GM12878 (cell line): ENCODE data around the gene HPS6. TPM values are rescaled to one million over a fixed set of nuclear protein-coding genes. Genes with fewer than 3 reads are reported as not detected.

ENCODE experiments used
- ATAC-seq: fragments of 200-7000 bp; cut with Tn5 transposase; 3 replicates; pipeline ENCODE4 v1.9.1; 2020; ENCODE audit warnings: mild to moderate bottlenecking, moderate library complexity
- BruUV-seq: library from RNA; stranded (reverse); fragments of 400-500 nt; replicated peaks from 2 replicates; lab custom pipeline; 2021; lab: Mats Ljungman, UMichigan
- CTCF ChIA-PET: fragments of 300-600 bp; sonication (Branson Sonifier 250); formaldehyde crosslinking; extraction: SDS; loops from one replicate; lab custom pipeline; 2021; ENCODE audit warnings: inconsistent platforms; lab: Yijun Ruan, JAX
- POLR2A ChIA-PET: fragments of 350-600 bp; formaldehyde crosslinking; extraction: SDS; loops from one replicate; lab custom pipeline; 2021; ENCODE audit warnings: inconsistent platforms; lab: Charles Lee
- RAD21 ChIA-PET: fragments of 300-600 bp; sonication (Branson Sonifier 250); formaldehyde crosslinking; loops from one replicate; lab custom pipeline; 2023; ENCODE audit warnings: antibody characterized with exemption; ENCODE audit not compliant: unreplicated experiment; lab: Charles Lee
- SMC1A ChIA-PET: fragments of 300-600 bp; sonication (Branson Sonifier 250); formaldehyde crosslinking; loops from one replicate; lab custom pipeline; 2023; ENCODE audit not compliant: unreplicated experiment, uncharacterized antibody; lab: Charles Lee
- DNase-seq: peaks from one replicate; pipeline ENCODE4 v3.0.0-alpha.2; 2011; ENCODE audit warnings: low read depth, low spot score
- FAIRE-seq: peaks from 3 replicates; lab custom pipeline; 2011; peaks lifted over from hg19 to GRCh38; lab: Jason Lieb, UNC
- H2AFZ ChIP-seq: 2 replicates; pipeline ENCODE4 v1.6.0; 2011; ENCODE audit warnings: low read depth, low read length, control low read depth; ENCODE audit not compliant: control insufficient read depth
- H3K27ac ChIP-seq: 2 replicates; pipeline ENCODE4 v1.5.1; 2011; ENCODE audit warnings: control low read depth; ENCODE audit not compliant: control insufficient read depth, insufficient read depth
- H3K27me3 ChIP-seq, 2 experiments: replicated peaks in 1 of 2; 2 replicates each; pipeline versions ENCODE4 v1.6.0 to v1.6.1; 2011; ENCODE audit warnings: low read length in 1 of 2; ENCODE audit not compliant: control insufficient read depth in 2 of 2, insufficient read depth in 2 of 2
- H3K36me3 ChIP-seq, 2 experiments: 2 replicates each; pipeline ENCODE4 v1.5.1; 2011; ENCODE audit warnings: low read length in 1 of 2; ENCODE audit not compliant: control insufficient read depth in 2 of 2, insufficient read depth in 2 of 2
- H3K4me1 ChIP-seq: 2 replicates; pipeline ENCODE4 v1.6.1; 2011; ENCODE audit warnings: mild to moderate bottlenecking, low read length, moderate library complexity, mixed read lengths; ENCODE audit not compliant: control insufficient read depth, insufficient read depth
- H3K4me2 ChIP-seq: 2 replicates; pipeline ENCODE4 v1.6.0; 2011; ENCODE audit warnings: control low read depth; ENCODE audit not compliant: control insufficient read depth, insufficient read depth
- H3K4me3 ChIP-seq: fragments of 200-600 bp; sonication (generic); 2 replicates; pipeline ENCODE4 v1.5.1; 2016
- H3K79me2 ChIP-seq: 2 replicates; pipeline ENCODE4 v1.6.0; 2011; ENCODE audit warnings: low read length; ENCODE audit not compliant: control insufficient read depth, insufficient read depth
- H3K9ac ChIP-seq: 2 replicates; pipeline ENCODE4 v1.8.0; 2011; ENCODE audit warnings: low read length, control low read depth, mixed read lengths; ENCODE audit not compliant: control insufficient read depth, insufficient read depth
- H3K9me3 ChIP-seq: replicated peaks from 3 replicates; pipeline ENCODE4 v1.5.1; 2011; ENCODE audit warnings: mild to moderate bottlenecking, low read length; ENCODE audit not compliant: control insufficient read depth, insufficient read depth
- H4K20me1 ChIP-seq: 2 replicates; pipeline ENCODE4 v1.6.0; 2011; ENCODE audit not compliant: control insufficient read depth, insufficient read depth
- ATF2 ChIP-seq: IDR thresholded peaks from 2 replicates; pipeline ENCODE4 v1.6.1; 2012; ENCODE audit warnings: low read length, inconsistent platforms
- CHD1 ChIP-seq: IDR thresholded peaks from 2 replicates; pipeline ENCODE4 v1.6.1; 2012; ENCODE audit warnings: low read depth, low read length, improper control_type of control experiment
- RB1 ChIP-seq: fragments of 450-650 bp; formaldehyde crosslinking; IDR thresholded peaks from 2 replicates; pipeline ENCODE4 v1.6.1; 2017; ENCODE audit warnings: mild to moderate bottlenecking, borderline replicate concordance
- ZBTB40 ChIP-seq: fragments of 450-650 bp; IDR thresholded peaks from 2 replicates; pipeline ENCODE4 v1.6.1; 2016; ENCODE audit warnings: mild to moderate bottlenecking, moderate library complexity, borderline replicate concordance
- WGBS: methylation state at CpG from one replicate; pipeline ENCODE4 v1.1.6; 2016; ENCODE audit warnings: low lambda C conversion rate; ENCODE audit not compliant: insufficient replicate concordance, insufficient coverage; ENCODE audit errors: missing lambda C conversion rate; 5-methylcytosine and 5-hydroxymethylcytosine counted together
- in situ Hi-C: fragments of 300-500 bp; cut with MboI; formaldehyde crosslinking; loops from 9 replicates; pipeline ENCODE4 v1.14.3; 2018; ENCODE audit warnings: mixed read lengths
- intact Hi-C: fragments of 100-400 bp; cut with micrococcal nuclease; formaldehyde crosslinking; loops from one replicate; pipeline ENCODE4 v1.14.2; 2022; ENCODE audit not compliant: unreplicated experiment
- polyA plus RNA-seq, 11 experiments: library from polyadenylated mRNA; depleted of rRNA in 4 of 11; unstranded in 6 of 11; stranded (reverse) in 5 of 11; fragments of >200 nt; fragmentation: Nextera tagmentation in 4 of 11; fragmentation: Illumina TruSeq in 1 of 11; extraction: Ambion mirVana in 4 of 11; extraction: Trizol in 1 of 11; gene quantifications; 1 replicate in 1 of 11; 2 replicates in 10 of 11; pipeline versions ENCODE4 v1.2.1 to v1.2.3, GENCODE V29; 2011 to 2016; ENCODE audit warnings: inconsistent platforms in 2 of 11, missing spikeins in 2 of 11, low read depth in 1 of 11
- total RNA-seq, 4 experiments: library from RNA; depleted of rRNA in 3 of 4; stranded (reverse); fragments of >200 nt in 3 of 4; fragmentation: Illumina TruSeq in 1 of 4; extraction: Trizol in 1 of 4; gene quantifications; 2 replicates each; pipeline versions ENCODE4 v1.2.1 to v1.2.3, GENCODE V29; 2013 to 2021

The HPS6 gene
- total and polyA plus RNA-seq, 10 of the 15 experiments (the other 5 are each of a cell fraction or from before 2014, with no cell fraction given): 1.4 to 28.0 (median 12.0) TPM

- TF ChIP-seq ZBTB40 (no peak), RB1 (0 out of 2 replicates have a peak, but pooled peaks have one; percentile 23), CHD1 (no peak)
Observed at GRCh38 chr10:102072673-102073527, 7.8 kb downstream of the HPS6 start (continued).

- ChIA-PET SMC1A (interaction anchor here (0.9 to 1.2 kb wide), 2 partner anchors 10 to 138 kb away, joined by 3 to 4 read pairs; no protein-coding TSS in a partner anchor), RAD21 (no interaction called here), POLR2A (interaction anchor here (0.6 to 1.3 kb wide), 4 partner anchors 12 to 130 kb away, joined by 5 to 9 read pairs (median 6); no protein-coding TSS in a partner anchor), CTCF (interaction anchor here (0.7 to 1.5 kb wide), 4 partner anchors 10 to 246 kb away, joined by 3 to 4 read pairs (median 3); no protein-coding TSS in a partner anchor)
- Histone ChIP-seq H3K79me2 (no peaks in the 10 kb centered on the region), H3K9me3 (no peaks in the 10 kb centered on the region), H3K4me2 (no peak overlapping the region), H3K27ac (no peak overlapping the region), H3K9ac (no peak overlapping the region), H4K20me1 (no peaks in the 10 kb centered on the region), H3K4me1 (no peaks in the 10 kb centered on the region), H2AFZ (no peak overlapping the region), H3K27me3 (no peaks in the 10 kb centered on the region), H3K4me3 (no peak overlapping the region), H3K36me3 (no peaks in the 10 kb centered on the region)
- FAIRE-seq (no peak), ATAC-seq (no peak), DNase-seq (no peak)
- no peak for TF ChIP-seq ATF2
- intact Hi-C loops: no loop called here
- no TSS peak for BruUV-seq
- WGBS: 54% methylated on average over 1 of the region's 3 CpGs
- in situ Hi-C loops: loop anchor here (25.0 kb wide), 1 partner anchor 871 kb away; no protein-coding TSS in a partner anchor
Observed at GRCh38 chr10:102083541-102083940, 18.4 kb downstream of the HPS6 start.
